ENCODE measurements around the gene BRD1. TPM values are rescaled to one million over a fixed set of nuclear protein-coding genes. Genes with fewer than 3 reads are reported as not detected.

BRD1 gene
- 15.3 and 23.6 TPM in 2 replicates for total RNA-seq

DNA sequence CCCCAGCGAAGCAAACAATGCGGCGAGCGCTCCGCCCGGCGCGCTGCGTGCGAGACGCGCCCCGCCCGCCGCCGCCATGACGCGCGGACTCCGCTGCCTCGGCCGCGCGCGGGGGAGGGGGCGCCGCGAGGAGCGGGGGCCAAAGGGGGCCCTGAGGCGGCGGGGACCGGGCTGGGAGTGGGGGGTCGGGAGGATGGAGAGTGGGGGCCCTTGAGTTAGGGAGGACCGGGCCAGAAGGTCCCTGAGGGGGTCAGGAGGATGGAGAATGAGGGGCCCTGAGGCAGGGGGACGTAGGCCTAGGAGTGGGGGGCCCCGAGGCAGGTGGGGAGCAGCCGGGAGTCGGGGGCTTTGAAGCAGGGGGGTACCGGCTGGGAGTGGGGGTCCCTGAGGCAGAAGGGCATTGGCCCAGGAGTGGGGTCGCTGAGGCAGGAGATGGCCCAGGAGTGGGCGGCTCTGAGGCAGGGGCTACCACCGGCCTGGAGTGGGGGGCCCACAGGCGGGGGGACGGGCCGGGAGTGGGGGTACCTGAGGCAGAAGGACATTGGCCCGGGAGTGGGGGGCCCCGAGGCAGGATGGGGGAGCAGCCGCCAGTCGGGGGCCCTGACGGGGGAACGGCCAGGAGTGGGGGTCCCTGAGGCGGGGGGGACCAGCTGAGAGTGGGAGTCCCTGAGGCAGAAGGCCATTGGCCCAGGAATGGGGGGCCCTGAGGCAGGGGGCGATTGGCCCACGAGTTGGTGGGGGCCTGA lies at the start of gene BRD1:
BRD1 (minus strand) TSS at position 21 of the 746 bp plus-strand sequence. CDS start 3,556 bp downstream, outside the sequence.
- DNase-seq (ENCODE audit: low read depth in 2 of 2), result peak; percentile 80 to 85

DNA sequence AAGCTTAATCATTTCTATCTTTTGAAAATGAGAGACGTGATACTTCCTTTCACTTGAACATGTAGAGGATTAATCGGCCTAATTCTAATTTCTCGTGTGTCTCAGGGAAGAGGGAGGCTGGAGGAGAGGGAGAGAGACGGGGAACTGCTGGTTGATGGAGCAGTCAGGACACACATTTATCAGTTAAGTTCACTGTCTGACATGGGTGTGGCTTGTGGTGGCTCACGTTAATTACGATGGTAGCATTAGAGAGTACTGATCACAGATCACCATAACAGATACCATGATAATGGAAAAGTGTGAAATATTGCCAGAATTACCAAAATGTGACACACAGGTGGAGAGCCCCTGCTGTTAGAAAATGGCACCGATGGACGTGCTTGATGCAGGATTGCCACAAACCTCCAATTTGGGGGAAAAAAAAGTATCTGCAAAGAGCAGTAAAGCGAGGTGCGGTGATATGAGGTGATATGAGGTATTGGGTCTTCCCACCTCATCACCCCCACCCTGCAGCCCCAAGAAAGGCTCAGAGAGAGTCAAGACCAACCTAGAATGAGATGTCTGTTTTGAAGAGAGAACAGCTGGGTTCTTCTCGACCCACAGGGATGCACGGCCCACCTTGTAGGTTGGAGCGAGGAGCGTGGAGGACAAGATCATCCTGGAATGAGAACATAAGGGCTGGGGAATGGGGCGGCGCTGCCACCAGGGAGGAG lies 45.7 kb upstream of the BRD1 start:
- DNase-seq (ENCODE audit: low read depth in 2 of 2), result no peak

DNA sequence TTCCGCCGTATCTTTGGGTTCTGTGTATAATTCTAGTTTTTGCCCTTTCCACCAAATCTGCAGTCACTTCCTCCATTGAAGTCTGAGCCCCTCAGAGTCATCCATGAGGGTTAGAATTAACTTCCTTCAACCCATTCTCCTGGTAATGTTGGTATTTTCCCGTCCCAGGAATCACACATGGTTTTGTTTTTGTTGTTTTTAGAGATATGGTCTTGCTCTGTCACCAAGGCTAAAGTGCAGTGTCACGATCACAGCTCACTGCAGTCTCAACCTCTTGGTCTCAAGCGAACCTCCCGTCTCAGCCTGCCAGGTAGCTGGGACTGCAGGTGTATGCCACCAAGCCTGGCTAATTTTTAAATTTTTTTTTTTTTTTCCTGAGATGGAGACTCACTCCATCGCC lies 44.7 kb upstream of the BRD1 start:
- no peak for DNase-seq (ENCODE audit: low read depth in 2 of 2)

DNA sequence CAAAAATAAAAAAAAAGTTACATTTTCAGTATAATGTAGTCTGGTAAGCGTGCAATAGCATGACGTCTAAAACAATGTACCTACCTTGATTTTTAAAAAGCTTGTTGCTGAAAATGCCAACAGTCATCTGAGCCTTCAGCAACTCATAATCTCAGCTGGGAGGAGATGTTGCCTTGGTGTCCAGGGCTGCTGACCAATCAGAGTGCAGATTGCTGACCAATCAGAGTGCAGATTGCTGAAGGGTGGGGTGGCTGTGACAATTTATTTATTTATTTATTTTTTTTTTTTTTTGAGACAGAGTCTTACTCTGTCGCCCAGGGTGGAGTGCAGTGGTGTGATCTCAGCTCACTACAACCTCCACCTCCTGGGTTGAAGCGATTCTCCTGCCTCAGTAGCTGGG lies 43.8 kb upstream of the BRD1 start:
- no peak for DNase-seq (ENCODE audit: low read depth in 2 of 2)

DNA sequence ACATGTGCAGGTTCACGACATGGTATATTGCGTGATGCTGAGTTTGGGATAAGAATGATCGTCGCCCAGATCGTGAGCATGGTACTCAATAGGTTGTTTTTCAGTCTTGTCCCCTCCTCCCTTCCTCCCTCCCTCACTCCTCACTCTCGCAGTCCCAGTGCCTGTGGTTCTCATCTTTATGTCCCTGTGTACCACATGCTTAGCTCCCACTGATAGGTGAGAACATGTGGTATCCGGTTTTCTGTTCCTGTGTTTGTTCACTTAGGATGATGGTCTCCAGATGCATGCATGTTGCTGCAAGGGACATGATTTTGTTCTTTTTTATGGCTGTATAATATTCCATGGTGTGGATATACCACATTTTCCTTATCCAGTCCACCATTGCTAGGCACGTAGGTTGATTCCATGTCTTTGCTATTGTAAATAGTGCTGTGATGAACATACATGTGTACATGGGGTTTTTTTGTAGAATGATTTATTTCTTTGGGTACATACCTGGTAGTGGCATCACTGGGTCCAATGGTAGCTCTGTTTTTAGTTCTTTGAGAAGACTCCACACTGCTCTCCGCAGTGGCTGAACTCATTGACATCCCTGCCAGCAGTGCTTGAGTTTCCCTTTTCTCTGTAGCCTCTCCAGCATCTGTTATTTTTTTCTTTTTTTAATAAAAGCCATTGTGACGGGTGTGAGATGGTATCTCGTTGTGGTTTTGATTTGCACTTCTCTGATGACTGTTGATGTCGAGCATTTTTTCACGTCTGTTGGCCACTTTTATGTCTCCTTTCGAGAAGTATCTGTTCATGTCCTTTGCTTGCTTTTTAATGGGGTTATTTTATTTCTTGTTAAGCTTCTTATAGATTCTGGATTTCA lies 42.4 kb upstream of the BRD1 start:
- no peak for DNase-seq (ENCODE audit: low read depth in 2 of 2)

DNA sequence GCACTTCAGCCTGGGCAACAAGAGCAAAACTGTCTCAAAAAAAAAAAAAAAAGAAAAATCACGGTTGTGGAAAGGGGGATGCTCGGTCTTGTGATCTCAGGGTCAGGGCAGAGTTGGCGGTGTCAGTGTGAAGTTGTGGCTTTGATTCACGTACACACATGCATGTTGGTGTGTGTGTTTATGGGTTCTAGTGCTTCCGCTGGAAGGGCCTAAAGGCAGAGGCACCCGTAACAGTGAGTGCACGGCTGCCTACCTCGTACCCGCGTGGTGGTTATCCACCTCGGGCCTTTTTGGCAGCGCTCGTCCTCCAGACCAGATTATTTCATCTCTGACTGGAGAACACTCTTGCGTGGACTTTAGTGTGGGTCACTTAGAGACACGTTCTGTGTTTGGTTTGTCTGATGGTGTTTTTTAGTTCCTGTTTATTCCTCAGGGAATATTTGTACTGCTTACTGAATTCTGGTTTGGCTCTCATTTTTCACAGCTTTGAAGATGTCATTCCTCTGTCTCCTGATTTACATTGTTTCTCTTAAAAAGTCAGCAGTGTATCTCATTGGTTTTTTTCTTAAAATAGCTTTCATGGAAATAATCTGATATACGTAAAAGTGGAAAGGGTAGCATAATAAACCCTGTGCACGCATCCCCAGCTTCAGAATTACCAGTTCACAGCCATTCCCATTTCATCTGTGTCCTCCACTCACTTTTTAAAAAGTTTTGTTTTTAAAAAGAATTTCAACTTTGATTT lies 41.6 kb upstream of the BRD1 start:
- DNase-seq (ENCODE audit: low read depth in 2 of 2), result no peak

DNA sequence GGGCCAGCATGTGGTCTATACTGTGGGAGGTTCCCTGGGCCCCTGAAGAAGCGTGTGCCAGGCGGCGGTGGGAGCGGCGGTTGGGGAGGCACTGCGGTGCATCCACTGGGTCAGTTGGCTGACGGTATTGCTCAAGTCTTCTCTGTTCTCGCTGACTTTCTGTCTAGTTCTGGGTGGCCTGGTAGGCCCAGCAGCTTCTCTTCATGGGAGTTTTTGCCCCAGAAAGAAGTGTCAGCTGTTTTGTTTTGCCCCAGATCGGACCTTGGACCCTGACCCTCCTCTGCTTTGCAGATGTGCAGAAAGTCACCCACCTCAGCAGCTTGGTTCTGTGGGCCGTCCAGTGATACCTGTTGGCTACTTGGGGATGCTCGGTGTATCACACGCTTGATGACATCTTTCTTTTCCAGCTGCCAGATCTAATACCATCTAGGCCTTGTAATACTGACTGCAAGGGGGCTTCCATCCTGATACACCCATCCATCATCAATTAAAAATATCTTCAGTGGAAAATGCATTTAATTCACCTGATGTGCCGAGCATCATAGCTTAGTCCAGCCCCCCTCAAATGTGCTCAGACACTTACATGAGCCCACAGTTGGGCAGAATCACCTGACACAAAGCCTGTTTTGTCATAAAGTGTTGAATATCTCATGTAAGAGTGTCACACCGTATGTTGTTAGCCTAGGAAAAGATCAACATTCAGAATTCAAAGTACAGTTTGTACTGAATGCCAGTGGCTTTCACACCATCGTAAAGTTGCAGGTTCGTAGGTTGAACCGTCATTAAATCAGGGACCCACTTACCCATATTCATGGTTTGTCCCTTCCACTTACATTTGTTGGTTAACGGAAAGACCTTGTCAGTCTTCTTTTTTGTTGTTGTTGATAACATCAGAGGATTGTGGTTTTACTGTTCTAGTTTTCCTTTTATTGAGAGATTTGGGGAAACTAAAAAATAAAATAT lies 39.9 kb upstream of the BRD1 start:
- no peak for DNase-seq (ENCODE audit: low read depth in 2 of 2)

DNA sequence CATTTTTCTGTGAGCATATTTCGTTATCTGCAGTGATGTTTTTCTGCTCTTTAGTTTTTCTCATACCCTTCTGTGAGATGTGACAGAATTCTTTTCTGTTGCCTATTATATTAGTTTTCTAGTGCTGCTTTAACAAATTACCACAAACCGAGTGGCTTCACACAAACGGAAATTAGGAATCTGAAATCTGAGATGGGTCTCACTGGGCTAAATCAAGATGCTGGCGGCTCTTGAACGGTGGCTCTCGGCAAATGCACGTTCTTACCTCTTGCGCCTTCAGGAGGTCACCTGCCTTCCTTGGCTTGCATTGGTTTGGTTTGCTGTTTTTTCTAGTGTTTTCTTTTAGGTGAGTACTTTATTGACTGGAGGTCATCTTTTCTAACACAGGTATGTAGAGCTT lies 39.0 kb upstream of the BRD1 start:
- no peak for DNase-seq (ENCODE audit: low read depth in 2 of 2)

DNA sequence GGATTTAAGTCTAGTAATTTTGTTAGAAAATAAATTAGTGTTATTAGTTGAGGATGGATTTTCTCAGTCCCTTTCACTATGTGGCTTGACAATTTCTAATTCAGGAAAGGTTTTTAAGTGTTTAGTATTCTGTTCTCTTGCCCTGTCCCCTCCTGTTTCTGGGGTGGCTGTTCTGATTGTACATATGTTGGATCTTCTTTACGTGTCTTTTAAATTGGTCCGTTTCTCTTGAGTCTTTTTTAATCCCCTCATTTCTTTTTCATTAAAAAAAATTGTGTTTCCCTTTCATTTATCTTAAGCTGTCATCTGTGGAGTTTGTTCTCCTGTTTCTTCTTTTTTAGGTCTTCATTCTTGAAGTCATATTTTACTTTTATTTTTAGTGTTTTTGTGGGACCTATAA lies 38.5 kb upstream of the BRD1 start:
- DNase-seq (ENCODE audit: low read depth in 2 of 2), result no peak

DNA sequence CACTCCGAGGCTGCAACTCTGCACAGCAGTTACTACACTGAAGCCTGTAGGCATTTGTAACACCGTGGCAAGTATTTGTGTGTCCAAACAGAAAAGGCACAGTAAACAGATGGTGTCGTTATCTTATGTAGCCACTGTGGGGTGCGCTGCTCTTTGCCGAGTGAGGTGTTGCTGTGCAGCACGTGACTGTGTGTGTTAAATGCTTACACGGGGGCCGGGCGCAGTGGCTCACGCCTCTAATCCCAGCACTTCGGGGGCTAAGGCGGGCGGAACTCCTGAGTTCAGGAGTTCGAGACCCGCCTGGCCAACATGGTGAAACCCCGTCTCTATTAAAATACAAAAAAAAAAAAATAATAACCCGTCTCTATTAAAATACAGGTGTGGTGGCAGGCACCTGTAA lies 37.5 kb upstream of the BRD1 start:
- DNase-seq (ENCODE audit: low read depth in 2 of 2), result no peak

DNA sequence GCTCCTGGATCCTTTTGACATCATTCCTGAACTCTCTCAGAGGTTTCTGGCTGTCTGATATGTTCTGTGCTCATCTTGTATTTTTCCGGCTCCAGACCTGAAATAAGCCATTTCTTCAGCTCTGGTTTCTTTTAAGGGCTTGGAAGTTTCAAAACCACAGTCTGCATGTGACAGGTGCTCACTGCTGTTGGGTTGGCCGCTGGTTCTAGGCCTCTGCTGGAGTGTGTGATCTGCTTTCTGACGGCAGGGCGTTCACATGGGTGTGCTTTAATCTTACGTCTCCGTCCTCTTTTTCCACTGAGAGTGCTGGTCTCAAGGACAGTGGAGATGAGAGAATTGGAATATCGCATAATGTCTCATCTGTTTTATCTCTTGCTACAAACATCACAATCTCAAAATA lies 36.3 kb upstream of the BRD1 start:
- no peak for DNase-seq (ENCODE audit: low read depth in 2 of 2)

DNA sequence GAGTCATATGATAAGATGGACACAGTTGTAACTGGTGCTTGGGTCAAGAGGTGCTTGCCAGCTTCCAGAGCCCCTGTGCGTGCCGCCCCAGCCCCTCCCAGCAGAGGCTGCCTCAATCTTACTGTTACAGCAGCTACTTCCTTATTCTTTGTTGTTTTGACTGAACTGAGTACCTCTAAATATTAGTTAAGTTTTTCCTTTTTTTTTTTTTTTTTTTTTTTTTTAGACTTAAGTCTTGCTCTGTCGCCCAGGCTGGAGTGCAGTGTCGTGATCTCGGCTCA lies 34.8 kb upstream of the BRD1 start:
- no peak for DNase-seq (ENCODE audit: low read depth in 2 of 2)

DNA sequence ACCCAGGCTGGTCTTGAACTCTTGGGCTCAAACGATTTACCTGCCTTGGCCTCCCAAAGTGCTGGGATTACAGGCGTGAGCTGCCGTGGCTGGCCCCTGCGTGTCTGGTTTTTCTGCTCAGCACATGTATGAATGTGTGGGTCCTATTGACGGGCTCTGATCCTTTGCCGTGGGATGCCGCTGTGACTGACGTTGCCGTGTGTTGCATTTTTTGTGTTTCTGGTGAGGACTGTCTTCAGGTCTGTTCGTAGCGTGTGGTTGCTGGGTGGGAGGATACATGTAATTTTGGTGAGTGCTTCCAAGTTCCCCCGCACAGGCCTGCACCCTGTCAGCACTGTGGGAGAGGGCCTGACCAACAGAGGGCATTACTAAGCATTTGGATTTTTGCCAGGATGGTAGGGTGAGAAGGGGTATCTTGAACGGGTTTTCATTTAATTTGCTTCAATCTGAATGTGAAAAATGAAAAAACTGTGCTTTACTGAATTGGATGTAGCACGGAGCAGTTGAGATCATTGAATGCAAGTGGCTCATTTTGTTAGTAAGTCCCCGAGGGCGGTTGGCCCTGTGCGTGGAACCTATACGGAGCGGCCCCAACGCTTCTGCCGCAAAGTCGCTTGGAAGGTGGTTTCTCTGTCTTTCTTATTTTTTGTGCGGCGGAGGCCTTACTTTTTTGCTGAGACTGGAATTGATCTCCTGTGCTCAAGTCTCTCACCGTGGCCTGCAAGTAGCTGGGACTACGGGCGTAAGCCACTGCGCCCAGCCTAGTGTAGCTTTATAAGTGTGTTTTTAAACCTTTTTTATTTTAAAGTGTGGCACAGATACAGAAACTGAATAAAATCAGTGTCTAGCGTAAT lies 34.2 kb upstream of the BRD1 start:
- DNase-seq (ENCODE audit: low read depth in 2 of 2), result no peak

DNA sequence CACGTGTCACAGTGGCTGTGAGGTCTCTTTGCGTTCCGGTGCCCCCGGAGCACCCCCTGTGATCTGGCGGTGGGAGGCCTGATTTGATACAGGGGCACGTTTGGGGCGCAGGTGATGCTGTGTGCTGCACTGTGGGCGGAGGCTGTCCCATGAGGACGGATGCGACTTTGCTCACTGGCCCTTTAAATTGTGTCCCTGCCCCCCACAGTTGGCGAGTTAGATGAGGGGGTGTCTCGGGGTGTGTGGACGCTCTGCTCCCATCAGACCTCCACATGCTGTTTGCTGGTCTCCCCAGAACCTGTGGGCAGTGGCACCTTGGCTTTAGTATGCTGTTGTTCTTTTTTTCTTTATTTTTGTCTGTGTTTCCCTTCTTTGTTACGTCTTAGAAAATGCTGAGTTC lies 31.2 kb upstream of the BRD1 start:
- DNase-seq (ENCODE audit: low read depth in 2 of 2), result no peak

DNA sequence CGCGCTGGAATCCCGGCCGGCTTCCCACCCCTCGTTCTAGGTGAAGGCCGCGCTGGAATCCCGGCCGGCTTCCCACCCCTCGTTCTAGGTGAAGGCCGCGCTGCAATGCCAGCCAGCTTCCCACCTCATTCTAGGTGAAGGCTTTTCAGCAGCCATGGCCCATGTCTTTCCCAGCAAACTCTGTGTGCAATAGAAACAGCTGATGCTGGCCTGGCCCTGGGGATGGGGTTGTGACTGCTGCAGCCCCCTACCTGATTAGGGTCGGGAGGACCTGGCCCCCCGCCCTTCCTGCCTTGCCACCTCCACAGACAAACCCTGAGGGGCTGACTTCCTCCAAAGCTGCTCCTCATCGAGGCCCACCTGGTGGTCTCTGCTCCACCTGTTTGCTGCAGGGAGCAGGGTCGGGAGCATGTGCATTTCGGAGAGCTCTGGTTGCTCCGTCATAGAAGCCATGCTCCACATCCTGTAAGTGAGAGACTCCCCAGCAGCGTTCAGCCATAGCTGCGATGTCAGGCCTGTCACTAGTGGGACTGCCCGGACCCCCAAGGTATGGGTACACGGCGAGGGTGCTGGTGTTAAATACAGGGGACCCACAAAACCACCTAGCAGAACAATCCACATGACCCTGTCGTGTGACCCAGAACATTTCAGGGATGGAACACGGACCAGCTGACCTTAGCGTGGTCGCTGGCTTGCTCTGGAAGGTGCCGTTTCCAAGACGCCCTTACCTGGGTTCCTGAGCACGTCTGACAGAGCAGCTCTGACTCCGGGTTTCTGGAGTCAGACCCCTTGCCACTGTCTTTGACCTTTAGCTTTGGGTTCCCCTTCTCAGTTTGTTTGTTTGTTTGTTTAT lies 29.3 kb upstream of the BRD1 start:
- no peak for DNase-seq (ENCODE audit: low read depth in 2 of 2)

DNA sequence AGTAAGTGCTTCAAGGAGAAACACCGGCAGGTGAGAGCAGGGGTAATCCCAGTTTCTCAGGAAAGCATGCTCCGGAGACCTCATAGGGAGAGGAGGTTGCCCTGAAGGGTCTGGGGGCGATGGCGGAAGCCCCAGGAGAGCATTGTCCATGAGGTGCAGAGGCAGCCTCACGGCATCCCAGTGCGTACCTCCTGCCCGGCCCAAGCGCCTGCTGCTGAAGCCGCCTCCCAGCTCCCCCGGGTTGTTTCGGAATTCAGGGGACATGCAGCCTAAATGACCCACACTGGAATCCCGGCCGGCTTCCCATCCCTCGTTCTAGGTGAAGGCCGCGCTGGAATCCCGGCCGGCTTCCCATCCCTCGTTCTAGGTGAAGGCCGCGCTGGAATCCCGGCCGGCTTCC lies 28.7 kb upstream of the BRD1 start:
- no peak for DNase-seq (ENCODE audit: low read depth in 2 of 2)

DNA sequence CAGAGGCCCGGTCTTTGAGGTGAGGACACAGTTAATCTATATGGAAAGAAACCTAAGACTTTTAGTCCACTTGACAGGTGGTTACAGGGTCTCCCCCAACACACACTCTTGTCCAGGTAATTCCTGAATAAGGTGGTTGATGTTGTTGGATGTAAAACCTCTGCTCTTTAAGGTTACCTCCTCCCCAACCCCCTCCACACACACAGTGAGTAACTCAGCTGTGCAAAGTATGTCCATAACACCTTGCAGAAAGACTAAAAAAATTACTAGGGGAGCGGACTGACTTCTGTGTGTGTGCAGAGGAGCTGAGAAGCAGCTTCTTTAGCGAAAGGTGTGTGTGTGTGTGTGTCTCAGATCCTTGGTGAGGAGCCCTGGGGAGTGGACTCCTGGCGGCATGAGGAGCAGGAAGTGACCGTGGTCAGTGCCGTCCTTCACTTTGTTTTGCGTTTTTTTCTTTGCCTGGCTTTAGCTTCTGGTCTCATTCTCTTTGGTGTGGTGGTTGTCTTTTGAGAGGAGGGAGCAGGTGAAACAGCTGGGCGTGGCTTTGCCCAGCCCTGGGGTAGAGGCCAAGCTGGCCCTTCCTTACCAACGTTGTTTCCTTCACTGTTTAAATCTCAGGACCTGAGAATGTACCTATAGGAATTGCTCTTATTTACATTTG lies 27.7 kb upstream of the BRD1 start:
- peak; percentile 17 to 48 for DNase-seq (ENCODE audit: low read depth in 2 of 2)
